ENCODE results near the gene SLC35A4.

DNA sequence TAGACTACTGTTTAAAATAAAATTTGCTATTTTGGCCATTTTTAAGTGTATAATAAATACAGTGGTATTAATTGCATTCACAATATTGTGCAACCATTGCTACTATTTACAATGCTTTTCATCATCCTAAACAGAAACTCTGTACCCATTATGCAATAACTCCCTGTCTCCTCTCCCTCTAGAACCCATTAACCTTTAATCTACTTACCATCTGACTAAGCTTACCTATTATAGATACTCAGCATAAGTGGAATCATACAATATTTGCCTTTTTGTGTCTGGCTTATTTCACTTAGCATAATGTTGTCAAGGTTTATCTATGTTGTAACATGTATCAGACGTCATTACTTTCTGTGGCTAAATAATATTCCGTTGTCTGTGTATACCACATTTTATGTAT is 42.4 kb downstream of the SLC35A4 start:
- TF ChIP-seq, protein P1, sequence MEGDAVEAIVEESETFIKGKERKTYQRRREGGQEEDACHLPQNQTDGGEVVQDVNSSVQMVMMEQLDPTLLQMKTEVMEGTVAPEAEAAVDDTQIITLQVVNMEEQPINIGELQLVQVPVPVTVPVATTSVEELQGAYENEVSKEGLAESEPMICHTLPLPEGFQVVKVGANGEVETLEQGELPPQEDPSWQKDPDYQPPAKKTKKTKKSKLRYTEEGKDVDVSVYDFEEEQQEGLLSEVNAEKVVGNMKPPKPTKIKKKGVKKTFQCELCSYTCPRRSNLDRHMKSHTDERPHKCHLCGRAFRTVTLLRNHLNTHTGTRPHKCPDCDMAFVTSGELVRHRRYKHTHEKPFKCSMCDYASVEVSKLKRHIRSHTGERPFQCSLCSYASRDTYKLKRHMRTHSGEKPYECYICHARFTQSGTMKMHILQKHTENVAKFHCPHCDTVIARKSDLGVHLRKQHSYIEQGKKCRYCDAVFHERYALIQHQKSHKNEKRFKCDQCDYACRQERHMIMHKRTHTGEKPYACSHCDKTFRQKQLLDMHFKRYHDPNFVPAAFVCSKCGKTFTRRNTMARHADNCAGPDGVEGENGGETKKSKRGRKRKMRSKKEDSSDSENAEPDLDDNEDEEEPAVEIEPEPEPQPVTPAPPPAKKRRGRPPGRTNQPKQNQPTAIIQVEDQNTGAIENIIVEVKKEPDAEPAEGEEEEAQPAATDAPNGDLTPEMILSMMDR (optimal IDR thresholded peaks at IDR 0.05 in 1 of 3, IDR thresholded peaks at IDR 0.05 in 1 of 3, conservative IDR thresholded peaks at IDR 0.05 in 1 of 3; ENCODE audit: extremely low read depth in 1 of 3, insufficient read depth in 2 of 3, low read length in 3 of 3) = no peak
- no peak for TF ChIP-seq EZH2 (IDR thresholded peaks at IDR 0.05; ENCODE audit: low read length)
